ENCODE results near the gene KCNJ3.

KCNJ3 gene

DNA sequence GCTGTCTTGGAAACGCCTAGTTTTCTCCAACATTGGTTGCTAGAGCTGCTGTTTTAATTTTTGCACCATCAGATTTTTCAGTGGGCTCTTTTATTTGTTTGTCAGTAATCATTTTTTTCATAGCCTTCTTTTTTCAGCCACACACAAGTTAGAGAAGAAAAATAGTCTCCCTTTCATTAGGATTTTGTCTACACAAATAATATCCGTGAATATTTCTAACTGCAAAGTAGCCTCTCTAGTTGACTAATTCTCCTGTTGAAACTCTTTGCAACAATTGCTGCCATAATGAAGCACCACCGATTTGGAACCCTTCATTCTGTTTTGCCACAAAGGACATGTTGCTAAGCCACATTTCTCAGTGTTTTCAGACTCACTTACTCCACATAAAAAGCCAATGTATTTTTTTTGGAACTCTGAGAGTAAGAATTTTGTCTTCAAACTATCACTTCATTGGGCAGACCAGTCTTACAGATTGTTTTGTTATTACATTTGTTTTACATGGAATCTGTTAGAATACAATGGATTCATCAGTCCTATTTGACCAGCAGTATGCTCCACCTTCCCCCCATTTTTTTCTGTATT, 9.6 kb downstream of the KCNJ3 start:
- DNase-seq: no peak

DNA sequence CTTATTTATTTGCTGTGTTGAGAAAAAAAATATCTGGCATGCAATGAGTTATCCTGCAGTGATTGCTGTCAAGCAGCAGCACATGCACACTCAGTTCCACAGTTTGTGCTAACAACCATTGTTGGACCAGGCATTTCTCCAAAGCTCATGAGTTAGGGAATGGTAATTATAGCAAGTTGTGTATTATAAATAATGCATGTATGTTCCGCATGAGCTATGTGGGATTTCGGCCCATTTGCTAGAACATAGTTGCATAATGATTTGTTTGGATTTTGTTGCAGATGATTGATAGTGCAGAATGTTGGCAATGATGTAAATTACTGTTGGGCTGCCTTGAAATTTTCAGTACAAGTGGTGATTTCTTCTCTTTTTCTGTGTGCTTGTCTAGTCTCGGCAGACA, 10.7 kb downstream of the KCNJ3 start:
- no peak for DNase-seq

DNA sequence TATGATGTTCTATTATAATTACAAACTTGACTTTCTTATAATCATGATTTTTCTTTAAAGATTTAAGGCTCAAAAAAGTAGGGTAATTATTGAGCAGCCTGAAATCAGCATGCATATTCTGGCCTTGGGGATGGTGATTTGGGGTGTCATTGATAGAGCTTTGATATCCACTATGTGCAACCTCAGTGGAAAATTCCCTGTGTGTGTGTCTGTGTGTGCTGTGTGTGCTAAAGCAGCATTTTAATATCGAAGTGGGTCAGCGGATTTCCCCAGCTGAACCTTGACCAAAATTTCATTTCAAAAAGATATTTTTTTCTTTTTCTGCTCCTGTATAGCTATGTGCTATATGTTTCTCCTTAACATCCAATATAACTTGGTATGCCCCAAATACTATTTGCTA, 11.6 kb downstream of the KCNJ3 start:
- DNase-seq: no peak

DNA sequence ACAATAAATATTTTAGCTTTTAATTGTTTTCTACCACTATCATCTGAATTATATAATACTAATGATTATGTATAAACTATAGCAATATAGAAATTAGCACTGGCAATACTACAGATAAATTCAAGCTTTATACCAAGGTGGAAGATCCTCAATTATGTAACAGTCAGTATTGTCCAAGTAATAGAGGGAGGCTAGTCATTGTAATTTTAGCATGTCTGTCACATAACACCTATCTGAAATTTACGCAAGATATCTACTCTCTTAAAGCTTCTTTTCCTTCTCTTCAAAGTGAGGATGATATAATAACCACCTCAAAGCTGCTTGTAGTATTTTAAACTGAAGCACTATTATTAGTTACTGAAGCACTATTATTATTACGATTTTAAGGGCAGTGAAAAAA, 12.2 kb downstream of the KCNJ3 start:
- DNase-seq: no peak

DNA sequence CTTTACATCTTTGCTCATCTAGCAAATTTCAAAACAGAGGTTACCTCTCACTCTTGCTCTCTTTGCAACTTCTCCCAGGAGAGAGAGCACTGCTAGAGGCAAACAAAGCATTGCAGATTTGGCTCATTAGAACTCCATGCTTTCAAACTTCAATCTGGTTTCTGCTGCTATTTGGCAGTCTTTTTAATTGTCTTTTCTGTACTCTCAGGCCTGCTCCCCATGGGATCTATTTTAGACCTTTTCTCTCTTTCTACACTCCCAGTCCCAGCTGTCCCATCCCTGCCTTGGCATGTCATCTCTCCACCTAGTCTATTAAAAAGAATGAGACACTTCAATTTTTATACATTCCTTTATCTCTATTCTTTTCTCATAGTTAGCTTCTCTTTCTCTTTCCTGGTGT, 15.2 kb downstream of the KCNJ3 start:
- DNase-seq: no peak

DNA sequence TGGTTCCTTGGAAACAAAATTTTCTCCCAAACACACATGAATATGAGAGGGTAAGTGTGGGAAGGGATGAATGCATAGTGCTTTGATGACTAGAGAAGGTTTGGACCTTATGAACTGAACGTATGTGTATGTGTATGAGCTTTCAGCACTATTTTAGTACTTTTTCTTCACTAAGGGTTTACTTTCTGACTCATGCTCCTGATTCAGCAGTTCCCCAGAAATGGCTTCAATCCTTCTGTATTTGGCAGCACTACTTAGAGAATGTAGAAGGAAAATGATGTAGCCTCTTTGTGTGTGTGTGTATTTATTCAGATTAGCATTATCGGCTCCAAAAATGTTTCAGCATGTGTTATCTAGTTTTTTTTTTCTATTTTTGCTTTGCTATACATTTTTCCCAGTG, 22.2 kb downstream of the KCNJ3 start:
- no peak for DNase-seq

DNA sequence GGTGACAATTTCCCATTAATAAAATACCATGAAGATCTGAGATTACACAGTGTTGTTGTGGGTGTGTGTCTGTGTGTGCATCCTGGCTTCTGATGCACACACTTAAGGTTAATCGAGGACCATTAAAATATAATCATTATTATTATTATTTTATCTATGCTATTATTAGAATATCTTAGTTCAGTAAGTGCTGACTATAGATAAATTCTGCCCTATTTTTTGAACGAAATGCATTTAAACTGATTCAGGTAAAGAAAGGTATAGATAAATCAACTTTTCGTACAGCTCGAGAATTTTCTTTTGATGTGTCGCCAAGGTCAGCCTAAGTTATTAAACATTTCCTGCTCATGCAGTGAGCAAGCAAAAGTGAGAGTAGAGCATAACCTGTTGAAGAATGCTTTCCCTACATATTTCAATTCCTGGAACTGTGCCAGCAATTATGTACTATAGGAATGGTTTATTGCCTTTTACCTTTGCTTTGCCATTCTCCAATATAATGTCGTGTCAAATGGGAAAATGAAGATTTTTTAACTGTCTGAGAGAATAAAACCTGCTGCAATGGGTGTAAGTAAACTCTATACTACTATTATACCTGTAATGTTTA, 25.8 kb downstream of the KCNJ3 start:
- no peak for DNase-seq

DNA sequence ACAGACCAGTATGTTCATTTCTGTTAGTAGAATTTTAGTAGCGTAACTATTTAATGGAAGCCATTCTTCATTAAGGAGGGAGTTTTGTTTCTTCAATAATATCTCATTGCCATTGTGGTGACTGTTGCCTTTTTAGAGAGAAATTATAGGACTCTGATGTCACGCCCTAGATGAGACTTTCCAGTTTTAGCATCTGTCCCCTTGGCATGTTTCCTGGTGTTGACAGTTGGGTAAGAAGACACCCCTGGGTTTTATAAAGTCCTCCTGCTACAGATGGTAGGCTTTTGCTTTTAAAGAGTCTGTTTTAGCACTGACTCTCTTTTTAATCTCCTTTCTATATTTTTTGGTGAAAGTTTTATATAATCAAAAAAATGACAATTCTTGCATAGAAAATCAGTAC, 41.9 kb downstream of the KCNJ3 start:
- DNase-seq: no peak

DNA sequence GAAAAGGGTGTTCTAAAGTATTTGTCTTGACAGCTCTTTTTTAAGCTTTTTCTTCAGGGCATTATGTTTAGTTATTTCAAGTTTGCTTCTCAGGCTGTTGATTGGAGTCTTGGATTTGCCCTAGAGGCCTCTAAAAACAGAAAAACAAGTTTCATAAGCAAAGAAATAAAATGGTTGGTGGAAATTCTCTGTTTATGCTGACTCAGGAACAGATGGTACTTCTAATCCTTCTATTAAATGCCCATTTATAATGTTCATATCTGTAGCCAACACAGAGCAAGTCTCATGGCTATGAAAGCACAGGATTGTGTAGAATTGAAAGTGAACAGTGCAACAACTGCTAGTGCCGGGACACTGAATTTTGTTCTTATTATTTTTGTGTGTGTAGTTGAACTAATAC, 60.4 kb downstream of the KCNJ3 start:
- DNase-seq: no peak

DNA sequence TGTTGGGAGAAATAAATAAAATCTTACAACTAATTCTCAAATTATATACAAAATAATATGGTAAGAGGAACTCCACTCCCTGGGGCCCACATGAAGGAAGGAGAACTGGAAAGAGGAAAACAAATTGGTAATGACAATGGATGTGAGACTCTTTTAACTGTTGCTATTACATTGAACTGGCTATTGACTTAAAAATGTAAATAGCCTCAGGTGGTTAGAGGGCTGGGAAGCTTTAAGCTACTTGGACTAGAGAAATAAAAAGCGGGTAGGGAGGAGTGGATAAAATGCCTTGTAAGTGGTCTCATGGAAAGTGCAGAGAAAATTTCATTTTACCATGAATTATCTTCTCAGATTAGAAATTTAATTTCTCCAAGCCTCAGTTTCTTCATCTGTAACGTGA, 64.1 kb downstream of the KCNJ3 start:
- no peak for DNase-seq

DNA sequence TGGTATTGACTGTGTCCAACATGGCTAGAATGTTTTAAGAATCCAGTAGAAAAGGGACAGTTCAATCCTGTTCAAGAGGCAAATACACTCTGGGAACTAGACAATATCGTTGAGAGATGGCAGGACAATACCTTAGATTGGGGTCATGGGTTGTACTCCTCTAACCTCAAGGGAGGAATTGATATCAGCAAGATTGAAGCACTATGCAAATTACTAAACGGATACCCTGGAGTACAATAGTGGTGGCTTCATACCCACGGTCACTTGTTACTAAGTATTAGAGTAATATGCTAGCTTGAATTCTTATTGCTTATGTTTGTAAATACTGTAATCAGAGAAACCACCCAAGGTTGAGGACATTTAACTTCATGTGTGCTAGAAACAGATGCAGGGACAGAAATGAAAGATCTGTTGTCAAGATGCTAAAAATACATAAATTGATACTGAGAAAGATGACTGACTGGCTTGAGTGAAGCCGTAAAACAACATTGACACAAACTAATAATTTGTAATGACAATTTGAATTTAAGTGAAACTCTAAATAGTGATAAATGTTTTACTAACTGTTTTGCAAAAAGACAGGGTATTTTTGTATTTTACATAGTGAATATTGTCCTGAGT, 73.3 kb downstream of the KCNJ3 start:
- no peak for DNase-seq

DNA sequence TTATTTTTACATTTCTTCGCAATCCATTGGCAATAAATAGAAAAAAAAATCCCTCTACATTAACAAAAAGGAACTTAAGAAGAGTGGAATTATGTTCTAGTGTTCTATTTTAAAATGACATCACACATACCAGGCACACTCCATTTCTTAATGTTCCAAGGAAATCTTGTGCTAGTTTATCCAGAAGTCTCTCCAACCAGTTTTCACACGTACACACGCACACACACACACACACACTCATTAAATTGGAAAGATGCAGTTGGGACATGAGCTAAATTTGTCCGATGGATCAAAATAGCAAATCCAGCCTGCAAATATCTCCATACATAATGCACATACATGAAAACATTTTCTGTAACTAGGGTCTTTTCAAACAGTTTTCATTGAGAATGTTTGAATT, 78.3 kb downstream of the KCNJ3 start:
- DNase-seq: no peak

DNA sequence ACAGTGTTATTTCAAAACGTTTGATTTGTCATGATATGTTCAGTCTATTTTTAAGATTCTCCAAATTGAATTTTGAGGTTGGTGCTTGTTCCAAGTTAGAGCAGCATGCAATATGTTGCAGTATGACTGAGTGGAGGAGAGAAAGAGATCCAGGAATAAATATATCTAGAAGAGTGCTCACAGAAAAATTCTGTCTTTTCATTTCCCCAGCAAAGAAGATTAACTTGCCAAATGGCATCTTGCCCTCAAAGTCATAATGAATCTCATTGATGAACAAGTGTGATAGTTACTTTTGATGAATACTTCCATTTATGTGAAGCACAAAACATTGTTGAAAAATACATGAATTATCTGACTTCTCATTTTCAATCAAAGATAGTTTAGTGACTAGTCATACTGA, 95.9 kb downstream of the KCNJ3 start:
- no peak for DNase-seq

DNA sequence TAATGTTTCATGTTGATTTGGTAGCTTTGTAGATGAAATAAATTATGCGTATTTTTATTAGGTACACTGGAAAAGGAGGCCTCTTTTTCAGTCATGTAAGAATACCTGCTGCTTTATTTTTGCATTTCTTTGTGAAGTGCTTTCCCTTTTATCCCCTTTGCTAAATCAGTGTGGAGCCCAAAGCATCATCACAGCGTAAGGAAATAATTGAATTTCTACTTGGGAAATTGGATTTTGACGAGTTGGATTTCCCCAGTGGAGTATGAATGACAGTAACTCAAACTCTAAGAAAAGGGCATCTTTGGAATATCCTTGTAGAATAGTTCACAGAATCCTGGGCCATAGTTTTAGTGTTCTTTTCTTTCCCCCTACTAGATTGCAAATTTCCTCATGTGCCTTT, 97.2 kb downstream of the KCNJ3 start:
- no peak for DNase-seq

DNA sequence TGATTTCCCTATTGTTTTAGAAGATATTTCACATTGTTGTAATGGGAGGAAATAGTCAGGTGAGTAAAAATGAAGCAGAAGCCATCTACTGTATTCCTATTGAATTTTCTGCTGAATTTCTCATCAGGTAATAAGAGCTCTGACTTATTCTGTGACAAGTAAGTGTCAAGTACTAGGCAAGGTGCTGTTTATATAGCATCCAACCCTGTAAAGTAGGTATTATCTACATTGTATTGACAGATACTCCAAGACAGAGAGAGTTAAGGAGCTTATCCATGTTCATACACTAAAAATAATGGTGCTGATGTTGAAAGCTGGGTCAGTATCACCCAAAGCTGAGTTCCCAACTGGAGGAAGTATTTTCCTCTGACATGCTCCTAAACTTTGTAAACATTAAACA, 106.0 kb downstream of the KCNJ3 start:
- DNase-seq: no peak

DNA sequence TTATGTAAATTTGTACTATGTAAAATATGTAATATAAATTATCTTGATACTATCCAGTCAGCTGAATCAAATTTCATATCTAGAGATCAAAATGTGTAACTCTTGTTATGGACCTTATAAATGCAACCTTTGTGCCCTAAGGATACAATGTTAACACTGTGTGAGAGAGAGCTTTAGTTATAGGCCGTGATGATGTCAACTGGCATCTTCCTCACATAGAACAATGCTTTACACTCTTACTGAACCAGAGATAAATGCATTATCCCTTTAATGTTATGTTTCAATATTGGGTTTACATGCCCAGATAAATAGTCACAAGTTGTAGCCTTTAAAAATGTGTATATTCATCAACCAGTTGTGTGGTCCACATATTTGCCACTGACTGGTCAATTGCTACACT, 115.1 kb downstream of the KCNJ3 start:
- DNase-seq: no peak

DNA sequence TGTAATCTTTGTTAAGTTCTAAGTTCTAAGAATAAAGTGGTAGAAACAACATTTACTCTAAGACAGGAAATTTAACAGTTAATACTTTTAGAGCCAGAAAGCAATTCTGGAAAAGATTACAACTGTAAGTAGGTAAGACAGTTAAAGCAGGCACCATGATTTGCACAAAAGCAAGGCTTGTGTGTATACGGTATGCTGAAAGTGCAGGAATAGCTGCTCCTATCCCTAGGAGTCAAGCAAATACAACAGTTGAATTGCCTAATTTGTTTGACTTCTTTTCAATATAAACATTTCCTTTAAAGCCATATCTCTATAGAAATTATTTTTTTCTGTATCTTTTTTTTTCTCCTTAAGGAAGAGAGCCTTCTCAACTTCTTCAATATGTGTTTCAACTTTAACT, 116.4 kb downstream of the KCNJ3 start:
- no peak for DNase-seq

DNA sequence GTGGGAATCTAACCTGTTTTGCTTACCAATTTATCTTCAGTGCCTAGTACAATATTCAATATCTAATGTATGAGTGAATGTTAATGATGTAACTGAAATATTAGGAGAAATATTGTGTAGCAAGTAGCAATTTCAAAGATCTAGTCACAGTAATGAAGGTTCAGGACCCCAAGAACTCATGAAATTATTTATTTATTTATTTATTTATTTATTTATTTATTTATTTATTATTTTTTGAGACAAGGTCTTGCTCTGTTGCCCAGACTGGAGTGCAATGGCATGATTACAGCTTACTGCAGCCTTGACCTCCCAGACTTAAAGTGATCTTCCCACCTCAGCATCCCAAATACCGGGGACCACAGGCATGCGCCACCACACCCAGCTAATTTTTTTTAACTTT, 126.9 kb downstream of the KCNJ3 start:
- DNase-seq: no peak

DNA sequence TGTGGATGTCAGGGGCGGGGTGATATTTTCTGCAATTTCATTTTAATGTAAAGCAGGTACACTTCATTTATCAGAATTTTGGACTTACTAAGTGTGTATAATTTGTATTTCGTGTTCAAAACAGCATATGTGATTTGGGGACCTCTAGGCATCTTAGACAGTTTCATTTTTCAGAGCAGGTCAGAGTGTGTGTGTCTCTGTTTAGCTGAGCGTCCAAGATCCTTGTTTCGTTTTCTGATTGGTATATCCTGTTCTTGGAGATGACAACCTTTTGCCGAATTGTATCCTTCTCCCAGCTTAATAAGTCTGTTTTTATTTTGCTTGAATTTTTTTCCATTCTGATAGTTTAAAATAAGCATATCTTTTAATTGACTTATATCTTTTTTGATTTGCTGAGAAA, 128.3 kb downstream of the KCNJ3 start:
- DNase-seq: no peak

DNA sequence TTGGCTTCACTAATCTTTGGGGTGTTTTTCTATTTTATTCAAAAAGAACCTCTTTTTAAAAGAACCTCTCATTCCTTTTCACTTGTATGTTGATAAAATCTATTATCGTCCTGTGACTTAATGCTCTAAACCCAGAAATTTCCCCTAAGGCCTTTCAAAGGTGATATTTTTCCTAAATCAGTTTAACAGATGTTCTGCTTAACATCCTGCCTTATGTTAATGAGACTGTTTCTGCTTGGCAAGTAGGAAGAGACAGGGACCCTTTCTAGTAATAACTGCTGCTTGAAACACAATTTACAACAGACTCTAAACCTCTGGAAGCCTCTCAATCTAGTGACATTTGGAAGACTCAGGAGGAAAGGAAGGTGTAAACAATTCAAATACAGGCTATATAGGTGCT, 128.8 kb downstream of the KCNJ3 start:
- DNase-seq: no peak

DNA sequence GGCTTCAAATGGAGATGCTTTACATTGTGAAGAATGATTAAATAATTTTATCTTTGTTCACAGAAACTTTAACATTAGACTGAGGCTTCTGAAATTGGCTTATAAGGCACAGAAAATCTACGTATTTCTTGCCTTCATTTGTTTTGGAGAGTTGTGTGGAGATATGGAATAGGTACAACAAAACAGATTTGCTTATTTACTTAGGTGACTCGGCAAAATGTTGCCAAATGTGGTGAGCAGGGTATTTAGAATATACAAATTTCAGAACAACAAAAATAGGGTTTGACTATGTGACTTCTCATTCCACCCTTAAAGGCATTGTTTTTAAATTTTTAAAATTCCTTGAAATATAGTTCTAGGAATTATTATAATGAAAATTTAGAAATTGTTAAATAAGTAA, 134.2 kb downstream of the KCNJ3 start:
- DNase-seq: no peak

DNA sequence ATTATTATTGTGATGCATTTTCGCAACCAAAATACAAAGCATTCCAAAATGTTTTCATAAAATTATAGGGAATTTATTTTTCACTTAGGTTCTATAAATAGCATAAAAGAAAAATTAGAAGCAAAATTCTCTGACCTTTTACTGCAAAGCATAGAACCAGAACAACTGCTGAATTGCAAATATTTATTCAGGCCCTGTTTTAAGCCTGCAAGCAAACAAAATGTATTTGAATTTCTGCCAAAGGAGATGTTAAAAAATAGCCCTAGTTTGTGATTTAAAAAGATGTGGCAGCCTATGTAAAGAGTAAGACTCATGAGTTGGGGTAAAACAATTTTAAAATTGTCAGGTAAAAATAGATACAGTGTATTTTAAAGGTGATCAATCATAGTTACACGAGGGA, 138.1 kb downstream of the KCNJ3 start:
- DNase-seq: no peak

DNA sequence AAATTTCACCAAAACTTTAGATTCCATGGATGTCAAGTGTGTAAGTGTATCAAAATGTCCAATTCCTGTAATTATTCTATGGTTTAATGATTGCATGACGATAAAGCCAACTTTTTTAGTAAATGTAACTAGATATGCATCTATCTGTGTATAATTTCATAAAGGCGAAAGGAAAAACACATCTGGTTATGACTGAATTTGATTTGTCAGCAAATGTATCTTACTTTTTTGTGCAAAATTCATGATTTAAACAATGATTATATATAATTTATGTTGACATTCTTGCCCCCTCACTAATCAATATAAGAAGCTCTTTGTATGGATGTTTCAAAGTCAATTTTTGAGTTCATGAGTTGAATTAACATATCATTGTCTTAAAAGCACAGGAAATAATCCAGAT, 138.5 kb downstream of the KCNJ3 start:
- DNase-seq: no peak

DNA sequence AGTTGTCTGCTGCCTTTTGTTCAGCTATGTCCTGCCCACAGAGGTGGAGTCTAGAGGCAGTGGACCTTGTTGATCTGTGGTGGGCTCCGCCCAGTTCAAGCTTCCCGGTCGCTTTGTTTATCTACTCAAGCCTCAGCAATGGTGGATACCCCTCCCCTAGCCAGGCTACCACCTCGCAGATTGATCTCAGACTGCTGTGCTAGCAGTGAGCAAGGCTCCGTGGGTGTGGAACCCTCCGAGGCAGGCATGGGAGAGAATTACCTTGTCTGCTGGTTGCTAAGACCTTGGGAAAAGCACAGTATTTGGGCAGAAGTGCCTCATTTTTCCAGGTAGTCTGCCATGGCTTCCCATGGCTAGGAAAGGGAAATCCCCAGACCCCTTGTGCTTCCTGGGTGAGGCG, 146.0 kb downstream of the KCNJ3 start:
- DNase-seq: no peak

DNA sequence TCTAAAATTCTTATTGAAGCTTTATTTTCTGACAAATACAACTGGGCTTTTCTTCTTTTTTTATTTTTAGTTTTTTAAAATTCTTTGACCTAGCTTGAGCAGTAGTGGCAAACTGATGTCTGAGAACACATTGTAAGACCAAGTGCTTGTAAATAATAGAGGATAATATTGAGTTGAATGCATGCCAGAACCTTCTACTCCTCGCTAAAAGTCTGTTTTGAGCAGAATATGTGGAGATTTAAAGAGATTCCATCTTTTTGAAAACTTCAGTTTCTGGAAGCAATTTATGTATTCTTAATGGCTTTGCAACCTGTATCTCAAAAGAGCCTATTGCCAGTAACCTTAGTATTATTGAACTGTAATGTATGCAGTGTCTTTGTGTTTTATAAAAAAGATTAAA, 148.3 kb downstream of the KCNJ3 start:
- no peak for DNase-seq

Data from retina (tissue), 1 donor.